ENCODE measurements around the gene TRPV5.

TRPV5 gene

DNA sequence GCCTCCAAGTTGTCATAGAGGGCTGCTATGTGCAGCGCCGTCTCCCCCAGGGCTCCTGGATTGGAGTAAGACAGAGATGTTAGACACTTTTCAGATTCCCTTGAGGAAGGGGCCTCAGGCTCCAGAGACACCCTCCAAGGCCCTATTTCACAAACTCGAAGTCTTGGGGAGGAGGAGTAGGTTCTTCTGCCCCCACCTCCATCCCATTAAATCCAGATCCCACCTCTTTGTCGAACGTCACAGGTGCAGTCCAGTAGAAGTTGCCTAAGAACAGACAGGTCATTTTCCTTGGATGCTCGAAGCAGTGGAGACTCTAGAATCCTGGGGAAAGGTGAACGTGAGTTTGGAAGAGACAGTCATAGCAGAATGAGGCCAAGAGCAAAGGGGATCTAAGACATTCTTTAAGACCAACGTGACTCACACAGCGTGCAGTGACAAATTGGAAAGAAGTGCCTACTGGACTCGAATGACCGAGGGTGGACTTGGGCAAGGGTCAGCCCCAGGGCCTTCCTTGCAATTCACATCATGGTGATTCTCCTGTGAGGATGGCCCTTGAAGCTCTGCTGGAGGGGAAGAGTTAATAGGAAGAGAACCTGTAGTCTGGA, 3.3 kb downstream of the TRPV5 start:
- no peak overlapping the region for H3K4me3 ChIP-seq (ENCODE audit: low read length)
- TF ChIP-seq ZNF274 (IDR thresholded peaks at IDR 0.05; ENCODE audit: low read depth, low read length): no peak

DNA sequence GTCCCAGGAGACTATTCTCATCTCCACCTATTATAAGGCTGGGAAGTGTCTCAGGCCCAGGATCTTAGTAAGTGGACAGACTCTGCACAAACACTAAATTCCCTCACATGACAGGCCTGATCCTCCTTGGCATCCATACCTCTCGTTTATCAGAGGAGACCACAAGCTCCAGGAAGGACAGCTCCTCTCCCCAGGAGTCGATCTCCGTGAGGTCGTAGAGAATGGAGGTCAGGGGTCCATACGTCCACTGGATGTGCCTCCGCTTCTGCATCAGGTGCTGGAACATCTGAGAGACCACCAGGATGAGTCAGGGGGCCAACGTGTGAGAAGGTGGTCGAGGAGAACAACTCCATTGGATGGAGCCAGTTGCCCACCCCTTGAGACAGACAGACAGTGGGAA, 5.6 kb downstream of the TRPV5 start:
- no peak for TF ChIP-seq ZNF274 (IDR thresholded peaks at IDR 0.05; ENCODE audit: low read depth, low read length)
- H3K4me3 ChIP-seq (ENCODE audit: low read length): no peak overlapping the region

DNA sequence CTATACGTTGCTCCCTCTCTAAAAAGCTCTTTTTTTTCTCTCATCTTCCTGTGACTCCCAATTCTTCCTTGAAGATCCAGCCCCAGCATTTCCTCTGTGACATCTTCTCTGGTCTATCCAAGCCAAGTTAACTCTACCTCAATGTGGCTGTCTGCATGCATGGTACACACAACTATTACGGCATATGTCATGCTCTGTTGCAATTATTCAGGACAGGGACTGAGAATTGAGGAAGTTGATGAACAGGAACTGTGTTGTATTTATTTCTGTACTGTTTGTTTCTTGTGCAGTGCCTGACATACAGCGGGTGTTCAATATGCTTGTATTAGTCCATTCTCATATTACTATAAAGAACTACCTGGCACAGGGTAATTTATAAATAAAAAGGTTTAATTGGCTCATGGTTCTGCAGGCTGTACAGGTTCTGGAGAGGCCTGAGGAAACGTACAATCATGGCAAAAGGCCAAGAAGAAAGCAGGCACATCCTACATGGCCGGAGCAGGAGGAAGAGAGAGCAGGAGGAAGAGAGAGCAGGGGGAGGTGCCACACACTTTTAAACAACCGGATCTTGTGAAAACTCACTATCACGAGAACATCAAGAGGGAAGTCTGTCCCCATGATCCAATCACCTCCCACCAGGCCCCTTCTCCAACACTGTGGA, 6.3 kb downstream of the TRPV5 start:
- H3K4me3 ChIP-seq (ENCODE audit: low read length): no peak overlapping the region
- TF ChIP-seq ZNF274 (IDR thresholded peaks at IDR 0.05; ENCODE audit: low read depth, low read length): no peak

DNA sequence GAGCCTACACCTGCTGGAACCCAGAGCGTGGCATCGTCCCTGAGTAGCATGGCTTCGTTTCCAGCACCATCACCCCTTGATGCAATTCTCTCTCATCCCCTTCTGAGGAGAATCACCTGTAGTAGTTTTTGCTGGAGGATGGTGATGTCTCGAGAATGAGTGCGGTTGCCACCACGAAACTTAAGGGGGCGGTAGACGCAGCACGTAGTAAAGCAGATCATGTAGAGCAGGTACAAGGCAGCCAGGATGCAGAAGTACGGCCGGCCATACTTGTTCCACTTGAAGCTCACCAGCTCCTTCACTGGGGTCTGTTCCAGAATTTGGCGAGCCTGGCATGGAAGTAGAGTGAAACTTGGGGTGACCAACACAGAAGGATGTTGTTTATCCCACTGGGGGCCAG, 8.1 kb downstream of the TRPV5 start:
- no peak overlapping the region for H3K4me3 ChIP-seq (ENCODE audit: low read length)
- TF ChIP-seq ZNF274 (IDR thresholded peaks at IDR 0.05; ENCODE audit: low read depth, low read length): no peak

DNA sequence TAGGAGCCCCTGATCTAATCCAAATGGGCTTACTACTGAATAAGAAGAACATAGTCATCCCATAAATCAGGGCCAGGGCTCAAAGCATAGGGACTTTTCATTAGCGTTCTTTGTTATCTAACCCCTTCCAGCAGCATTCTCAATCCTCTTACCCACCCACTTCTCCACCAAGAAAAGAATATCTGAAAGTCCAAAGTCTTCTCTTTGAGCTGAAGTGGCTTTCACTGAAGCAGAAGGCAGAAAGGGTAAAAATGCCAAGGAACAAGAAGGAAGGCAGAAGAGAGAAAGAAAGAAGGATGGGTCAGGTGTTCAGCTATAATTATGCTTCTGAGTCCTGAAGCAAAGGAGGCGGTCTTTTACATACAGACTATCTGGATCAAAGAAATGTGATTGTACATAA, 10.2 kb downstream of the TRPV5 start:
- no peak for TF ChIP-seq ZNF274 (IDR thresholded peaks at IDR 0.05; ENCODE audit: low read depth, low read length)
- no peak overlapping the region for H3K4me3 ChIP-seq (ENCODE audit: low read length)

DNA sequence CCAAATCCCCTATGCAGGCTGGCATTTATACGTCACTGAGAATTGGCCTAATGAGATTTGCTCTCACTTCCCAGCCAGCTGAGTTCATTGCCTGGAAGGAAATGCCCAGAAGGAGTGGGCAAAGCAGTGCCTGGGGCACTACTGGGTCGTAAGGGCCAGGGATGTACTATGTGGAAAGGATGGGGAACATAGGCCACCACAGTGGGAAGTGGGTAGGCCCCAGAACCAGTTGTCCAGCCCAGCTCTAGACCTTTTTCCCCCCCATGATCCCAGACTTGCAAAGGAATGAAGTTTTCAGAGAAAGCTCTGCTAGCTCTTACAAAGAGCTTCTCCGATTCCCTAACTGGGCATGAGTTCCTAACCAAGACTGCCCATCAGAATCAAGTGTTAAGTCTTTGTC, 13.9 kb downstream of the TRPV5 start:
- TF ChIP-seq ZNF274 (IDR thresholded peaks at IDR 0.05; ENCODE audit: low read depth, low read length): no peak
- H3K4me3 ChIP-seq (ENCODE audit: low read length): no peak overlapping the region

DNA sequence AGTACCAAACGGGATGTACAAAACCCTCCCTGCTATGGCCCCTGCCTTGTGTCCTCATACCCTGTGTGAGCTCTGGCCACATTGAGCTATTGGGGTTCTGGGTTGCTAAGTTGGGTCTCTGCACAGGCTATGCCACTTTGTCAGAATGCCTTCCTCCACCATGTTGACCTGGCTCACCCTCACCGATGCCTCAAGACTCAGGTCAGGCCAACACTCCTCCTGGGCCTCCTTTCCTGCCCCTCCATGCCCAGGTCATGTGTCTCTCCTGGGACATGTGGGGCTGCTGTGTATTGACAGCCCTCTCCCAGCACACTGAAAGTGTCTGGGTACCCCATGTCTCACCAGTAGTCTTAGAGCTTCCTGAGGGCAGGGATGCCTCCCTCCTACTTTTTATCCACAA, 14.6 kb downstream of the TRPV5 start:
- TF ChIP-seq ZNF274 (IDR thresholded peaks at IDR 0.05; ENCODE audit: low read depth, low read length): no peak
- no peak overlapping the region for H3K4me3 ChIP-seq (ENCODE audit: low read length)

DNA sequence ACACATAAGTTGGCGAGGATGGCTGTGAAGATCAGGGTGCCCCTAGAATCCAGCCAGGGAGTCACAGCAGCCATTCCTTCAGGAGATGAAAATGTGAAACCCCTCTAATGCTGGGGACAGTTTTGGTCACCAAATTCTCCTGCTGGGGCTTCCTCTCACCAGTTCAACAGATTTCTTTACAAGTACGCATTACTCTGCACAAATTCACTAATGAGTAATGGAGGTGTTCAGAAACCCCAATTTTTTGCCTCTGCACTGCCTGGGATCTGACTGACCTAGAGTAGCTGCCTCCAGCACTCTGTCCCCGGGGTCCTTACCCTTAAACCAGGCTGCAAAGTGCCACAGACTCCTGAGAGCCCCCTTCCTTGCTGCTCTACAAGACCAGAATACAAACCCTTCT, 16.1 kb downstream of the TRPV5 start:
- H3K4me3 ChIP-seq (ENCODE audit: low read length): no peak overlapping the region
- TF ChIP-seq ZNF274 (IDR thresholded peaks at IDR 0.05; ENCODE audit: low read depth, low read length): no peak

DNA sequence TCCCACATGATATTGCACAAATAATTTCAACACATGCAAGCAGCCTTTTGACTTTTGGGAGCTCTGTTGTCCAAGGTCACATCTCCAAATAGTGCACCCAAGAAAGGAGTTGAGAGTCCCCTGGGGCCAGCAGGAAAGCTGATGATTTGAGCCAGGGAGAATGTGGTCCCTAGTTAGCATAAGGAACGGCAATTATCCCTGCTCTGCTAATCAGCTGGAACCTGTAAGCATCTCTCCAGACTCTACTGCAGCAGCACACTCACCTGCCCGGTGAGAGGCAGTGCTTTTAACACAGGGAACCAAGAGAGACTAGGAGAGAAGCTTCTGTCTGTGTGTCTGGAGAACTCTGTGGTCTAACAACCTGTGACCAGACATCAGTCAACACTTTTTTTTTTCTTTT, 17.0 kb downstream of the TRPV5 start:
- H3K4me3 ChIP-seq (ENCODE audit: low read length): no peak overlapping the region
- TF ChIP-seq ZNF274 (IDR thresholded peaks at IDR 0.05; ENCODE audit: low read depth, low read length): no peak

DNA sequence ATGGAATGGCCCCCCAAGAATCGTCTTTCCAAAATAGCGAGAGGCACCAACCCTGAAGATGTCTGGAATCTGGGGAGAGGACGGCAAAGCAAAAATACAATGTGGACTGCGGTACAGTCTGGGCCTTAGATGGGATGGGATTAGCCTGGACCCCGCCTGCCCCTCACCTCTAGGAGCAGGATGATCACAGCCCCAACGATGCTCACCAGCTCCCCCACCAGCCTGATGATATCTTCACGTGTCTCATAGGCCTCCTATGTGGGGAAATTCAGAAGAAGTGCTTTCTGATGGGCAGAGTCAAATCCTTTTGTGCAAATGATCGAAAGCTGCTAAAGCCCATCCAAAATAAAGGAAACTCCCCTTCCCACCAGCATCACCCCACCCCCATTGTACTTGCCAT, 18.2 kb downstream of the TRPV5 start:
- no peak overlapping the region for H3K4me3 ChIP-seq (ENCODE audit: low read length)
- TF ChIP-seq ZNF274 (IDR thresholded peaks at IDR 0.05; ENCODE audit: low read depth, low read length): no peak

DNA sequence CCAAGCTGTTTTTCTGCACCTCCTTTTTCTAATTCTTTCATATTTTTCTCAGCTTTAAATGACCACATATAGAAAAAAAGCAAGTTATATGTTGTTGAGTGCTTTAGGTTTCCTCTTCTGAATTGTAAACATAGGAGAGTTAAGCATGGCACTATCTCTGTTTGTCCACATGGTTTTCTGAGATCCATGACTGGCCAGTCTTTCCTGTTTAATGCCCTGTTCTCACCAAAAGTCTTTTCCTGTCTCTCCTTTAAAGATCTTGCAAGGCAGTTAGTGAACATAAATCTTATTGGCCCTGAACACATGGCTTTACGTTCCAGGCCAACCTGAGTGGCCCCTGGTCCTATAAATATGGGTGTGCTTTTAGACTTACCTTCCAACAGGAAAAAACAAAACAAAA, 19.4 kb downstream of the TRPV5 start:
- H3K4me3 ChIP-seq (ENCODE audit: low read length): no peak overlapping the region
- TF ChIP-seq ZNF274 (IDR thresholded peaks at IDR 0.05; ENCODE audit: low read depth, low read length): no peak

DNA sequence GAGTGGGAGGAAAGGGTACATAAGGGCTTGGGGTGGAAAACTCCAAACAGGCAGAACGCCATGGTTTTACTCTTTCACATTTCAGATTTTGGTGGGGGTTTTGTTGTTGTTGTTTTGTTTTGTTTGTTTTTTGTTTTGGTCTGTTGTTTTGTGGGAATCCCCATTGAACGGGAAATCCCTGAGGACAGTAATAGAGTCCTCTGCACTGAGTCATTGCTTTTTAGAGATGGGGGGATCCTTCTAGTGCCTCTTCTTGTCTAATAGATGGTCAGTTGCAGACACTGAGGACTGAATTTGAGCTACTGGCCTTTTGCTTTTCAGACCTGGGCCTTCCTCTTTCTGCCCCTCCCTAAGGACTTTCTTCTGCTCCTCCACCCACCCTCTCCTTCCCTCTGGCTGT, 20.0 kb downstream of the TRPV5 start:
- no peak for TF ChIP-seq ZNF274 (IDR thresholded peaks at IDR 0.05; ENCODE audit: low read depth, low read length)

DNA sequence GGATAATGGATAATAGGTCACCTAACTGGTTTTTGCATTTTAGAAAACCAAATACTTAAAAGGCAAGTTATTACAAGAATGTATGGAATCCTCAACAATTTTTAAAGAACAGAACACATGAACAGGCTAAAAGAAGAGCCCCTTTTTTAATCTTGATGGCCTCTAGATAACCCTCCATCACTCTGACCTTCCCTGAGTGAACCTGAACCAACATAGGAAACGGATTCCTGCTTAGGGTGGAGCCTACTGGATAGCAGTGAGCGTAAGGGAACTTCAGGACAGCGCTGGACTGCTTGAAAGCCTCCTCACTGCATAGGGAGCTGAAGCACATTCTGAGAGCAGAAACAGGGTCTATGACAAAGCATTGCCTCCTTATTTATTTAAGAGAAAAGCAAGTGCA, 20.5 kb downstream of the TRPV5 start:
- TF ChIP-seq ZNF274 (IDR thresholded peaks at IDR 0.05; ENCODE audit: low read depth, low read length): no peak
- no peak overlapping the region for H3K4me3 ChIP-seq (ENCODE audit: low read length)

More for the DNA sequence above, 20.0 kb downstream of the TRPV5 start:
- H3K4me3 ChIP-seq (ENCODE audit: low read length): no peak overlapping the region

DNA sequence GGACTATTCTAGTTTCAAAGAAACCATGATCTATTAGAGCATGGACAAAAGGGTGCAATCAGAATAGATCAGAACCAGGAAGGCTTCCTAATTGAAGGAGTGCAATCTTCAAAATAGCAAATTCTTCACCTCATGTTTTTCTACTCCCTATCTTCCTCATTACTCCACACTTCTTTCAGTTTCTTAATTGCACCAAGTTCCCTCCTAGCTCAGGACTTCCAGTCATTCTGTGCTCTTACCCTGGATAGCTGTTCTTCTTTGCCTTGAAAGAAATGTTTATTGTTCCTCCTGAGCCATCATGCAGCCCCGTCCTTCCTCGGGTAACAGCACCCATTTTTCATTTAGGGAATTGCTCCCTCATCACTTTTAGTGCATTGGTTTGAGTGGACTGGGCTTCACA, 23.1 kb downstream of the TRPV5 start:
- no peak for TF ChIP-seq ZNF274 (IDR thresholded peaks at IDR 0.05; ENCODE audit: low read depth, low read length)
- H3K4me3 ChIP-seq (ENCODE audit: low read length): no peak overlapping the region

DNA sequence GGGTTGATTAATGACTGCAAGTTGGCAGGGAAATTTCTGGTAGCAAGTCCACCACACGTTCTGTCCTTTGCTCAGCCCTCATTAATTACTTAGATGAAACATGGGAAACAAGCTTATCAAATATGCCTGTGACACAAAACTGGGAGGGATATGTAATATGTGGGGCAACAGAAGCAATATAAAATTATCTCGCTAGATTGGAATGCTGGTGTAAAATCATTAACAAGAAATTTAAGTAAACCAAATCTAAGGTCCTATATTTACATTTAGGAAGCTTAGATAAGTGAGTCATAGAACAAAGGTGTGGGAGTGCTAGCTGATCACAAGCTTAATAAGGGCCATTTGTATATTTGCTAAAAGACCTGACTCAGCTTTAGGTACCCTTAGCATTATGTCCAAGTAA, 23.5 kb downstream of the TRPV5 start:
- no peak for TF ChIP-seq ZNF274 (IDR thresholded peaks at IDR 0.05; ENCODE audit: low read depth, low read length)

More for the DNA sequence above, 23.5 kb downstream of the TRPV5 start:
- no peak overlapping the region for H3K4me3 ChIP-seq (ENCODE audit: low read length)
